Trophoblast cell (in vitro differentiated cells and primary cell): Measurements from ENCODE around the gene SAE1.

Experiments used
- DNase-seq, 2 donors: peaks; one replicate each; pipeline ENCODE4 v3.0.0-alpha.2; 2016
- H2AFZ ChIP-seq: 2 replicates; pipeline ENCODE4 v1.6.1; 2013; ENCODE audit warnings: low read length, moderate library complexity, mild to moderate bottlenecking; ENCODE audit not compliant: insufficient read depth, poor library complexity
- H2AK5ac ChIP-seq: 2 replicates; pipeline ENCODE4 v1.6.1; 2013; ENCODE audit warnings: mild to moderate bottlenecking, low read length
- H2BK120ac ChIP-seq: 2 replicates; pipeline ENCODE4 v1.6.1; 2013; ENCODE audit warnings: low read length, mild to moderate bottlenecking, moderate library complexity; ENCODE audit not compliant: insufficient read depth, poor library complexity
- H2BK12ac ChIP-seq: 2 replicates; pipeline ENCODE4 v1.6.1; 2013; ENCODE audit warnings: mild to moderate bottlenecking, low read length, moderate library complexity
- H2BK5ac ChIP-seq: 2 replicates; pipeline ENCODE4 v1.6.1; 2013; ENCODE audit warnings: low read length, low read depth, moderate library complexity, mild to moderate bottlenecking; ENCODE audit not compliant: poor library complexity
- H3K14ac ChIP-seq: 2 replicates; pipeline ENCODE4 v1.6.1; 2013; ENCODE audit warnings: mild to moderate bottlenecking, low read length
- H3K18ac ChIP-seq: 2 replicates; pipeline ENCODE4 v1.6.1; 2013; ENCODE audit warnings: mild to moderate bottlenecking, low read length
- H3K23ac ChIP-seq: 2 replicates; pipeline ENCODE4 v1.6.1; 2013; ENCODE audit warnings: low read length
- H3K27ac ChIP-seq: 2 replicates; pipeline ENCODE4 v1.5.1; 2013; ENCODE audit warnings: low read depth, mild to moderate bottlenecking, inconsistent platforms, low read length, moderate library complexity
- H3K27me3 ChIP-seq: 2 replicates; pipeline ENCODE4 v1.6.1; 2013; ENCODE audit warnings: inconsistent platforms, mild to moderate bottlenecking, low read length, moderate library complexity; ENCODE audit not compliant: insufficient read depth
- H3K36me3 ChIP-seq, 2 experiments: 1 replicate in 1 of 2; 2 replicates in 1 of 2; pipeline ENCODE4 v1.6.1; 2013; ENCODE audit warnings: low read length in 2 of 2, mild to moderate bottlenecking in 2 of 2, moderate library complexity in 1 of 2; ENCODE audit not compliant: insufficient read depth in 2 of 2, control insufficient read depth in 1 of 2
- H3K4ac ChIP-seq: 2 replicates; pipeline ENCODE4 v1.6.1; 2013; ENCODE audit warnings: low read depth, mild to moderate bottlenecking, low read length, moderate library complexity
- H3K4me1 ChIP-seq, 2 experiments: 1 replicate in 1 of 2; 2 replicates in 1 of 2; pipeline ENCODE4 v1.6.1; 2013; ENCODE audit warnings: low read length in 2 of 2, mild to moderate bottlenecking in 2 of 2, moderate library complexity in 1 of 2; ENCODE audit not compliant: insufficient read depth in 2 of 2, control insufficient read depth in 1 of 2
- H3K4me2 ChIP-seq: 2 replicates; pipeline ENCODE4 v1.6.1; 2013; ENCODE audit warnings: inconsistent platforms, mild to moderate bottlenecking, low read length, moderate library complexity
- H3K4me3 ChIP-seq: 2 replicates; pipeline ENCODE4 v1.5.1; 2013; ENCODE audit warnings: mild to moderate bottlenecking, low read depth, low read length, inconsistent platforms
- H3K79me1 ChIP-seq: one replicate; pipeline ENCODE4 v1.6.1; 2013; ENCODE audit warnings: low read length
- H3K79me2 ChIP-seq: 2 replicates; pipeline ENCODE4 v1.6.1; 2013; ENCODE audit warnings: low read length, mild to moderate bottlenecking; ENCODE audit not compliant: control insufficient read depth, insufficient read depth, poor library complexity
- H3K9ac ChIP-seq: 2 replicates; pipeline ENCODE4 v1.6.1; 2013; ENCODE audit warnings: mild to moderate bottlenecking, low read length
- H3K9me3 ChIP-seq: 2 replicates; pipeline ENCODE4 v1.6.1; 2013; ENCODE audit warnings: low read depth, mild to moderate bottlenecking, control low read depth, inconsistent platforms, low read length; ENCODE audit not compliant: insufficient read depth
- H4K12ac ChIP-seq: 2 replicates; pipeline ENCODE4 v1.6.1; 2013; ENCODE audit warnings: low read depth, mild to moderate bottlenecking, low read length, moderate library complexity
- H4K8ac ChIP-seq: 2 replicates; pipeline ENCODE4 v1.6.1; 2013; ENCODE audit warnings: low read depth, mild to moderate bottlenecking, low read length, moderate library complexity
- H4K91ac ChIP-seq: one replicate; pipeline ENCODE4 v1.6.1; 2013; ENCODE audit warnings: low read depth, mild to moderate bottlenecking, low read length, moderate library complexity
- WGBS: extraction: QIAGEN DNeasy Blood & Tissue Kit; methylation state at CpG from one replicate; pipeline ENCODE4 v1.1.7; 2013; ENCODE audit warnings: missing lambda C conversion rate; ENCODE audit not compliant: insufficient read length, insufficient coverage; ENCODE audit errors: extremely low coverage; 5-methylcytosine and 5-hydroxymethylcytosine counted together

Gene SAE1

DNA sequence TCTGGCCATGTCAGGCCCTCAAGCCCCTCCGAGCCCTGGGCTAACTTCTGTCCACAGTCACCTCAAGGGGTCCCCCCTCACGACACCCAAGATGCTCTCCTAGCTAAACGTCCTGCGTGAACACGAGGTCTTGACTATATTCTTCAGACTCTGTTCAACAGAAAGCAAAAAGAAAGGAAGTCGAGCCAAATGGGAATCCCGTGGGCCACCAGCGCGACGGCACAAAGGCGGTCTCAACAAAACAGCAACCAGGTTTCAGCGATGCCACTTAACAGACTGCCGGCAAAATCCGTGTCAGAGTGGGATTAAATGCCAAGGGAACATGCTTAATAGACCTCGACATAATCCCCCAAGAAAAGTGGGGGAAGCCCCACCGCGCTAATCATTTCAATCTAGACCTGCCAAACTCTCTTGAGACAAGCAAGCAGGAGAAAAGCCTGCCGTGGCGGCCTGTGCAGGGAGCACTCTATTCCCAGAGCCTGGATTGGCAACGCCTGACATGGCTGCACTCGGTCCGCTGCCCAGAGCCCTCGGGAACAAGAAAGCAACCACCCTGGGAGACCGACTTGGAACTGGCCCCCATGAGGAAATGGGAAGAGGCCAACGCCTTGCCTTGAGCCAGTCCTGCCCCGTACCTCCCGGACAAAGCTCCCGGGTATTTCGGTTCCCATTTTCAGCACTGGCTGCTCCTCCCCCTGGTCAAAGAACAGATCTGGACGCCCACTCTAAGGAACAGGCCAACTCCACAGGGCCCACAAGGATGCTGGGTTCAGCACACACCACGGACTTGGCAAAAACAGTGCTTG is 33.0 kb upstream of the SAE1 start:
- no peak overlapping the region for H2BK5ac ChIP-seq
- H2AFZ ChIP-seq: no peak overlapping the region
- no peak overlapping the region for H3K23ac ChIP-seq
- H3K4me1 ChIP-seq: peaks cover 0 to 15% of the 10 kb centered on the region in 2 experiments
- no peak overlapping the region for H2BK12ac ChIP-seq
- H4K91ac ChIP-seq: no peak overlapping the region
- no peak overlapping the region for H4K12ac ChIP-seq
- no CpG with 5 or more reads among the region's 31 CpGs for WGBS
- H3K79me2 ChIP-seq: peaks cover 5% of the 10 kb centered on the region
- H3K4ac ChIP-seq: peak overlapping the region; percentile 37
- H2BK120ac ChIP-seq: no peak overlapping the region
- H3K27ac ChIP-seq: no peak overlapping the region
- H3K18ac ChIP-seq: no peak overlapping the region
- H3K4me3 ChIP-seq: no peak overlapping the region
- H3K9me3 ChIP-seq: no peaks in the 10 kb centered on the region
- H2AK5ac ChIP-seq: no peak overlapping the region
- H3K36me3 ChIP-seq: peaks cover 20 to 27% of the 10 kb centered on the region in 2 experiments
- H3K27me3 ChIP-seq: no peaks in the 10 kb centered on the region
- H3K4me2 ChIP-seq: no peak overlapping the region
- peaks cover 2% of the 10 kb centered on the region for H3K79me1 ChIP-seq
- H3K9ac ChIP-seq: no peak overlapping the region
- DNase-seq: no peak
- H3K14ac ChIP-seq: no peak overlapping the region
- peak overlapping the region; percentile 21 for H4K8ac ChIP-seq

DNA sequence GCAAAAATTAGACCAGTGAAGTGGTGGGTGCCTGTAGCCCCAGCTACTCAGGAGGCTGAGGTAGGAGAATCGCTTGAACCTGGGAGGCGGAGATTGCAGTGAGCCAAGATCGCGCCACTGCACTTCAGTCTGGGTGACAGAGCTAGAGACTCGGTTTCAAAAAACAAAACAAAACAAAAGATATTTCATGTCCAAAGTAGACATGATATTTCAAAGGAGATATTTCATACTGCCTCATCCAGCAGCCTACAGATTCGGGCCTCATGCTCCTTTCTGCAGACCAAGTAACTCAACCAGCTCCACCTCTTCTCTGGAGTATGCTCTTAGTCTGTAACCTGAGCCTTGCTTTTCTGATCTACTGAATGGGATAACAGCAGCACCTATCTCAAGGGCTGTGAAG is 32.0 kb upstream of the SAE1 start:
- no peak overlapping the region for H3K4ac ChIP-seq
- H3K79me2 ChIP-seq: peaks cover 5% of the 10 kb centered on the region
- no peak for DNase-seq
- H4K8ac ChIP-seq: no peak overlapping the region
- no peak overlapping the region for H2BK5ac ChIP-seq
- H3K4me1 ChIP-seq: peaks cover 0 to 18% of the 10 kb centered on the region in 2 experiments
- H3K23ac ChIP-seq: no peak overlapping the region
- H2BK120ac ChIP-seq: no peak overlapping the region
- no peak overlapping the region for H3K9ac ChIP-seq
- no peak overlapping the region for H2AFZ ChIP-seq
- no peak overlapping the region for H2BK12ac ChIP-seq
- no peak overlapping the region for H3K18ac ChIP-seq
- H3K36me3 ChIP-seq: peaks cover 12 to 21% of the 10 kb centered on the region in 2 experiments
- H3K4me3 ChIP-seq: no peak overlapping the region
- no peak overlapping the region for H3K4me2 ChIP-seq
- no peak overlapping the region for H4K12ac ChIP-seq
- WGBS: no CpG with 5 or more reads among the region's 6 CpGs
- H3K27me3 ChIP-seq: no peaks in the 10 kb centered on the region
- no peak overlapping the region for H2AK5ac ChIP-seq
- peaks cover 2% of the 10 kb centered on the region for H3K79me1 ChIP-seq
- H3K14ac ChIP-seq: no peak overlapping the region
- H3K9me3 ChIP-seq: no peaks in the 10 kb centered on the region
- H4K91ac ChIP-seq: no peak overlapping the region
- H3K27ac ChIP-seq: no peak overlapping the region

DNA sequence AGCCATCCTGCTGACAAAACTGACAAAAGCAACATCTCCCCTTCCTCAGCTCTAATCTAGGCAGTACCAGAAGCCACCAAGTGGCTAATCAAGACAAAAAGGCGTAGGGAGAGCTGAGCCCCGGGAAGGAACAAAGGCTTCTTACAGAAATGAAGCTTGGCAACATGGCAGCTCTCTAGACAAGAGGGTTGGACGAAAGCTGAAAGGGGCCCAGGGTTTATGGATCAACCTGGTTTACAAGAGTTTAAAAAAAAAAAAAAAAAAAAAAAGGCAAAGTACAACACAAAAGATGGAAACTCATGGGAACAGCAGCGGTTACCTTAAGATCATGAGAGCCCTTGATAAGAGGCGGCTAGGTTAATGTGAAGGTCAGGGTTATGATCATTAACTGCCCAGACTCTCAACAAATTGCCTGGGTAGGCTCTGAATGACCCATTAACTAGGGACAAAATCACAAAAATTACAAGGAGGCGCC is 31.0 kb upstream of the SAE1 start:
- Histone ChIP-seq H3K23ac (no peak overlapping the region), H3K27ac (no peak overlapping the region), H4K91ac (no peak overlapping the region), H3K9ac (peak overlapping the region; percentile 10), H2BK120ac (no peak overlapping the region), H3K18ac (no peak overlapping the region), H3K4ac (no peak overlapping the region), H3K4me1 (peaks cover 0 to 18% of the 10 kb centered on the region in 2 experiments), H3K9me3 (no peaks in the 10 kb centered on the region), H4K12ac (no peak overlapping the region), H3K27me3 (no peaks in the 10 kb centered on the region), H3K4me3 (no peak overlapping the region), H3K36me3 (peaks cover 6 to 14% of the 10 kb centered on the region in 2 experiments), H4K8ac (no peak overlapping the region), H2AK5ac (no peak overlapping the region), H2BK5ac (no peak overlapping the region), H3K4me2 (no peak overlapping the region), H3K79me2 (peaks cover 5% of the 10 kb centered on the region), H2BK12ac (no peak overlapping the region), H2AFZ (no peak overlapping the region), H3K79me1 (peaks cover 2% of the 10 kb centered on the region), H3K14ac (no peak overlapping the region)
- no CpG with 5 or more reads among the region's 6 CpGs for WGBS
- no peak for DNase-seq

DNA sequence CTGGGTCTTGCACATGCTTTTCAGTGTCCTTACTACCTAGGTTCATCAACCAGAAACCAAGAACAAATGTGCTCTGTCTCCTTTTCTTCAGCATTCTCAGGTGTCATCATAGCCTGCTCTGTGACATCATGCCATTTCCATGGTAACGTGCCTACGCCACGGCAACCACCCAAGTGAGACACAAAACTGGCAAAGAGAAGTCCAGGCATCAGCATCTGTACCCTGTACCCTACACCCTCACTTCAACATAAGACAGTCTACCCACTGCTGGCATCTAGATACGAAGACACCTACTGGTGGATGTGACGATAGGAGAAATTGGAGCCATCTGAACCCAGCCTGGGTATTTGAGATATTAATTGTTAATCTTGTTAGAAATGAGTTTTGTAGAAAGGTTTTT is 30.3 kb upstream of the SAE1 start:
- H3K4me2 ChIP-seq: no peak overlapping the region
- H3K9ac ChIP-seq: no peak overlapping the region
- H3K4ac ChIP-seq: no peak overlapping the region
- H2AK5ac ChIP-seq: no peak overlapping the region
- no CpG with 5 or more reads among the region's 5 CpGs for WGBS
- peaks cover 13 to 19% of the 10 kb centered on the region in 2 experiments for H3K36me3 ChIP-seq
- no peak overlapping the region for H2BK120ac ChIP-seq
- H4K12ac ChIP-seq: no peak overlapping the region
- H4K91ac ChIP-seq: no peak overlapping the region
- H3K79me1 ChIP-seq: peaks cover 2% of the 10 kb centered on the region
- no peak overlapping the region for H3K18ac ChIP-seq
- H3K27me3 ChIP-seq: no peaks in the 10 kb centered on the region
- H3K9me3 ChIP-seq: no peaks in the 10 kb centered on the region
- H3K79me2 ChIP-seq: peaks cover 5% of the 10 kb centered on the region
- H2BK12ac ChIP-seq: no peak overlapping the region
- H2AFZ ChIP-seq: no peak overlapping the region
- DNase-seq: no peak
- H3K27ac ChIP-seq: no peak overlapping the region
- no peak overlapping the region for H2BK5ac ChIP-seq
- peaks cover 0 to 13% of the 10 kb centered on the region in 2 experiments for H3K4me1 ChIP-seq
- no peak overlapping the region for H3K23ac ChIP-seq
- H4K8ac ChIP-seq: no peak overlapping the region
- no peak overlapping the region for H3K14ac ChIP-seq
- no peak overlapping the region for H3K4me3 ChIP-seq
